NT2/D1 (cell line): ENCODE data around the gene RIPK1.

Source experiments
- YY1 ChIP-seq: IDR thresholded peaks from 2 replicates; pipeline ENCODE4 v1.6.1; 2011; ENCODE audit not compliant: insufficient read length, insufficient read depth
- ZNF274 ChIP-seq: IDR thresholded peaks from 2 replicates; pipeline ENCODE4 v1.6.1; 2011; ENCODE audit warnings: mild to moderate bottlenecking, low read depth, low read length

DNA sequence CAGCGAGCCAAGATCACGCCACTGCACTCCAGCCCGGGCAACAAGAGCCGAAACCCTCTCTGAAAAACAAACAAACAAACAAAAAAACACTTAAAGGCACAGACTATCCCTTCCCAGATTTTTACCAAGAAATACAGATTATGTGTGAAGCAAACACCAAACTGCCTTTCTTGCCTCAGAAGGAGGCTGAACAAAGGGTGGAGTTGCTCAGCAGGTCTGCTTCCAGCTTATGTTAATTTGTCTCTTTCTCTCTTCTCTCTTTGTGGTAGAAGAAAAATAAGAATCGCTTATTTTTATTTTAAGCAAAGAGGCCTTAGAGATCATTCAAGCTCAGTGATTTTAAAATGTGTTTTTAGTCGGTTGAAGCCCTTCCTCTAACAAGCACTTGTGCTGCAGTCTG lies 74.9 kb downstream of the RIPK1 start:
- TF ChIP-seq ZNF274 (no peak), YY1 (no peak)
